BLaER1 treated with 17β-estradiol and CSF1 and Interleukin-3, amounts not matched to agents 10 nM and 100 nM (cell line): ENCODE results near the gene REV1.

ENCODE experiments used
- H3K27ac ChIP-seq, 11 experiments: shearing (Covaris generic); formaldehyde crosslinking; 2 replicates each; pipeline ENCODE4 v1.8.1; 2022
- H3K27me3 ChIP-seq, 11 experiments: shearing (Covaris generic); formaldehyde crosslinking; 2 replicates each; pipeline ENCODE4 v1.8.1; 2022
- H3K36me3 ChIP-seq, 11 experiments: shearing (Covaris generic); formaldehyde crosslinking; 2 replicates each; pipeline ENCODE4 v1.8.1; 2022
- H3K4me1 ChIP-seq, 10 experiments: shearing (Covaris generic); formaldehyde crosslinking; 2 replicates each; pipeline ENCODE4 v1.8.1; 2022
- H3K4me2 ChIP-seq, 11 experiments: shearing (Covaris generic); formaldehyde crosslinking; 2 replicates each; pipeline ENCODE4 v1.8.1; 2022
- H3K4me3 ChIP-seq, 10 experiments: shearing (Covaris generic); formaldehyde crosslinking; 2 replicates each; pipeline ENCODE4 v1.8.1; 2022
- H3K9ac ChIP-seq, 11 experiments: shearing (Covaris generic); formaldehyde crosslinking; 2 replicates each; pipeline ENCODE4 v1.8.1; 2022
- H3K9me3 ChIP-seq, 11 experiments: shearing (Covaris generic); formaldehyde crosslinking; replicated peaks in 1 of 11; 2 replicates each; pipeline ENCODE4 v1.8.1; 2022
- H4K20me1 ChIP-seq, 11 experiments: shearing (Covaris generic); formaldehyde crosslinking; 2 replicates each; pipeline ENCODE4 v1.8.1; 2022
- Cebpa-rat ChIP-seq, 11 experiments: shearing (Covaris generic); IDR thresholded peaks; 2 replicates each; pipeline ENCODE4 v1.8.1; 2022

Gene REV1

DNA sequence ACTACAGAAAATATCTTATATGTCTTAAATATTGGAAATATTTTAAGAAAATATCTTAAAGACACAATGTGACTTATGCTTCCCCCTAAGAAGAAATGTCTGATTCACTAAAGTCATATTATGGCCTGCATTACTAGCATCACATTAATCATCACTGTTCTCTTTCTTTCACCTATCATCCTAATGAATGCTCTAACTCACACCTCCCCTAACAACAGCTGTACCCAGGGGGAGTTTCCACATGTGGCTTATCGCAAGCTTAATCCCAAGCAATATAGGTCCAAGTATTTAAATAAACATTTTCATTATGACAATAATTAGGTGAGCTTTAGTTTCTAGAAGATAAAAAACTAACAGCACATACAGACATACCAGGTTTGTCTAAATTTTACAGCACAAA lies 39.6 kb downstream of the REV1 start:
- peaks cover 86 to 99% (median 94%) of the 10 kb centered on the region in 11 experiments for H3K36me3 ChIP-seq
- no peak for TF ChIP-seq Cebpa-rat (IDR thresholded peaks at IDR 0.05)

DNA sequence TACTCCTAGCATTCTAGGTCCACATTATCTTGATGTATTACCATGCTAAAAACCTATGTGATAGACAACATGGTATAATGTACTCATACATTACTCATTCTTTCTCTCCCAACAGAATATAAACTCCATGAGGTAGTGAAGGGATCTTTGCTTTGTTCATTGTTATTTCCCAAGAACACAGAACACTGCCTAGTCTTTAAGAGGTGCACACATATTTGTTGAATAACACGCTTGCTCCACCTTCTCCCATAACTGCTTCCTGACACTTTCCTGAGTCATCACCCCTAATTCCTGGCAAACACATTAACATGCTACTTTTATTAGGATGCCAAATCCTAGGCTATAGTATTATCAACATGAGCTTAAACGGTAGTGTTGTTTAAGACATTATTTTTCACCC lies 41.3 kb downstream of the REV1 start:
- Histone ChIP-seq H3K4me3 (no peak overlapping the region), H3K9ac (no peak overlapping the region), H3K27ac (no peak overlapping the region), H4K20me1 (peaks cover 7 to 55% (median 35%) of the 10 kb centered on the region in 11 experiments; a peak in 20 of 22 replicates), H3K9me3 (no peaks in the 10 kb centered on the region), H3K4me1 (no peaks in the 10 kb centered on the region), H3K27me3 (no peaks in the 10 kb centered on the region), H3K36me3 (peaks cover 74 to 98% (median 82%) of the 10 kb centered on the region in 11 experiments), H3K4me2 (no peak overlapping the region)
- no peak for TF ChIP-seq Cebpa-rat (IDR thresholded peaks at IDR 0.05)

More for the DNA sequence above, 39.6 kb downstream of the REV1 start:
- Histone ChIP-seq H3K4me3 (no peak overlapping the region), H3K9me3 (no peaks in the 10 kb centered on the region), H3K4me1 (no peaks in the 10 kb centered on the region), H3K4me2 (no peak overlapping the region), H4K20me1 (peaks cover 11 to 56% (median 41%) of the 10 kb centered on the region in 11 experiments; a peak in 20 of 22 replicates), H3K27me3 (no peaks in the 10 kb centered on the region), H3K9ac (no peak overlapping the region), H3K27ac (no peak overlapping the region)

DNA sequence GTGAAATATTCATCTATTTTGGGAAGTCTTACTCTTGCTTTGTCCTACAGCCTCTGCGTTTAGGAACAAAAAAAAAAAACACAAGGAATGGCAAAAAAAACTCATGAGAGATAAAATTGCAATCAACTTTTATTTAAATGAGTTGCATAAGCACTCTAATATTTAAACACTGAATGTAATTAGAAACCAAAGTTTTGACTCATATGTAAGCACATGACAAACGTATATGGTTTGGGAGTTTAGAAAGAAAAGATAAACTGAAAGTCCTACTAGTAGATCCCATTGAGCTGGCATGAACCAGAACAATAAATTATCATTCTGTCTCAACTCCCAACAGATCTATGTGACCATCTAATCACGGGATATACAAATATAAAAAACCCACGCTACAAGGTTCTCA lies 44.8 kb downstream of the REV1 start:
- H3K27ac ChIP-seq = no peak overlapping the region
- peaks cover 4 to 36% (median 17%) of the 10 kb centered on the region in 11 experiments; a peak in 16 of 22 replicates for H4K20me1 ChIP-seq
- H3K4me1 ChIP-seq = no peaks in the 10 kb centered on the region
- peaks cover 65 to 94% (median 76%) of the 10 kb centered on the region in 11 experiments for H3K36me3 ChIP-seq
- H3K9me3 ChIP-seq = no peaks in the 10 kb centered on the region
- no peak overlapping the region for H3K9ac ChIP-seq
- H3K27me3 ChIP-seq = no peaks in the 10 kb centered on the region
- no peak overlapping the region for H3K4me3 ChIP-seq
- H3K4me2 ChIP-seq = no peak overlapping the region
- TF ChIP-seq Cebpa-rat (IDR thresholded peaks at IDR 0.05) = no peak

DNA sequence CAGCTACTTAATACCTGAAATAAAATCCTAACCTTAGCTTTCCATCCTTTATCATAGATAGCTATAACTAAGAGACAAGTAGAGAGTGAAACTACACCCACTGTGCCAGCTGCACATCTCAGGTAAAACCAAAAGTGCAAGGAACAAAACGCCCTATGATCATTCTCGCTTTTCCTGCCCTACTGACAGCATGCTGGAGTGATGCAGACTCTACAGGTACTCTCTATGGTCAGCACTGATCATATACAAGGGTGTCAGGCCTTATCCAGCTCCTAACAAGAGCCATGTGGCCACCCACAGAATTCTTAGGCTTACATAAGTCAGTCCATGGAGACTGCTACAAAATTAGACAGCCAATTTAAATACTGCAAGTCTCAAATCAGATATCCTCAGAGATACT lies 45.6 kb downstream of the REV1 start:
- peaks cover 63 to 95% (median 79%) of the 10 kb centered on the region in 11 experiments for H3K36me3 ChIP-seq
- H3K4me3 ChIP-seq = no peak overlapping the region
- no peak for TF ChIP-seq Cebpa-rat (IDR thresholded peaks at IDR 0.05)
- H3K9ac ChIP-seq = no peak overlapping the region
- no peaks in the 10 kb centered on the region for H3K4me1 ChIP-seq
- no peaks in the 10 kb centered on the region for H3K9me3 ChIP-seq
- no peak overlapping the region for H3K27ac ChIP-seq
- no peaks in the 10 kb centered on the region for H3K27me3 ChIP-seq
- H3K4me2 ChIP-seq = no peak overlapping the region
- H4K20me1 ChIP-seq = peaks cover 4 to 38% (median 19%) of the 10 kb centered on the region in 11 experiments; a peak in 16 of 22 replicates

DNA sequence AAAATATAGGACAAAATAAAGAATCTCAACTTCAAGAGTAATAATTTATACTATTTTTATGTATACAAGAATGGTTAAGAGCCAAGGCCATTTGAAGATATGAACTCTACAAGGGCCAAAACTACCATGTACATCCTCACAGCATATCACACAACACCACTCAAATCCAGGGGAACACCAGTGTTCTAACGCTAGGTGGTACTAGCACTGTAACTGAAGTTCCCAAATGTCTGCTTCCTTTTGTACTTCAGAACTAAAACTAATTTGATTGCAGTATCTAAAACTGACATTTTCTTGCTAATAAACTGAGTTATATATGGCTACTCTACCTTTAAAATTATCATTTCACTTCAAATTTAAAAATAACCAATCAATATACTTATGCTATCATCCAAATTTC lies 47.0 kb downstream of the REV1 start:
- H3K9me3 ChIP-seq = no peaks in the 10 kb centered on the region
- no peak overlapping the region for H3K4me3 ChIP-seq
- no peaks in the 10 kb centered on the region for H3K27me3 ChIP-seq
- no peak for TF ChIP-seq Cebpa-rat (IDR thresholded peaks at IDR 0.05)
- H4K20me1 ChIP-seq = peaks cover 4 to 43% (median 17%) of the 10 kb centered on the region in 11 experiments; a peak in 15 of 22 replicates
- H3K4me2 ChIP-seq = no peak overlapping the region
- peaks cover 62 to 95% (median 80%) of the 10 kb centered on the region in 11 experiments for H3K36me3 ChIP-seq
- H3K4me1 ChIP-seq = no peaks in the 10 kb centered on the region
- H3K9ac ChIP-seq = no peak overlapping the region
- H3K27ac ChIP-seq = no peak overlapping the region

DNA sequence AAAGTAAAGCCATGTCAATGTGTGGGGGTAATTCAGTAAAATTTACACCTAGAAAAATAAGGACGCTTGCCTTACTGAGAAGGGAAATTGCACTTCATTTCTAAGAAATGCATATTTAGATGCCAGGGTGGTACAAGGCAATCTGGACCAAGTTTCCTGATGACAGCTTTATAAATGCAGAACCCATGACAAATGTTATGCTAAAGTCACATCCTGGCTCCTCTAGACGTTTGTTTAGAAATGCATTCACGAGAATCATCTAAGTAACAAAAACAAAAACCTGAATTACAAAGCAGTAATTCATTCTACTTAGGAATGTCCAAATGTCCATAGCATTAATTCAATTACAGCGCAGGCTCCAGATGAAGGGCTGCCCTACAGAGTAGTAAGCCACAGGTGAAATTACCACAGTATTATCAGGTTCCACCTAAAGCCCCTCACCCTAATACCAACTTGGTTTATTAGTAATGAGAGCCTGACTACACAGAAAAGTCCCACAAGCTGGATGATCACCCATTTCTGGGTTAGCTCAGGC lies 49.8 kb downstream of the REV1 start:
- H3K9ac ChIP-seq = no peak overlapping the region
- peaks cover 55 to 94% (median 71%) of the 10 kb centered on the region in 11 experiments for H3K36me3 ChIP-seq
- no peak overlapping the region for H3K27ac ChIP-seq
- no peaks in the 10 kb centered on the region for H3K27me3 ChIP-seq
- TF ChIP-seq Cebpa-rat (IDR thresholded peaks at IDR 0.05) = no peak
- H4K20me1 ChIP-seq = peaks cover 0 to 49% (median 16%) of the 10 kb centered on the region in 11 experiments; a peak in 18 of 22 replicates
- no peak overlapping the region for H3K4me2 ChIP-seq
- H3K9me3 ChIP-seq = no peaks in the 10 kb centered on the region
- no peaks in the 10 kb centered on the region for H3K4me1 ChIP-seq
- no peak overlapping the region for H3K4me3 ChIP-seq

DNA sequence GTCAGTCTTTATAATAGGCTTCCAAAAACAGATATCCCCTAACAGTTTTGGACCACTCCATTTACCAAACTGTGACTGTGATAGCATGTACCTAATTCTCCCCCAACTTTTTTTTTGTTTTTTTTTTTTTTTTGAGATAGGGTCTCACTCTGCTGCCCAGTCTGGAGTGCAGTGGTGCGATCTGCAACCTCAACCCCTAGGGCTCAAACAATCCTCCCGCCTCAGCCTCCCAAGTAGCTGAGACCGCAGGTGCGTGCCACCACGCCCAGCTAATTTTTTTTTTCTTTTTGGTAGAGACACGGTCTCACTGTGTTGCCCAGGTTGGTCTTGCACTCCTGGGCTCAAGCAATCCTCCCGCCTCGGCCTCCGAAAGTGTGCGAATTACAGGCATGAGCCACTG lies 52.9 kb downstream of the REV1 start:
- H3K36me3 ChIP-seq = peaks cover 51 to 100% (median 73%) of the 10 kb centered on the region in 11 experiments
- no peak overlapping the region for H3K4me3 ChIP-seq
- no peaks in the 10 kb centered on the region for H3K27me3 ChIP-seq
- no peak overlapping the region for H3K27ac ChIP-seq
- H3K4me2 ChIP-seq = no peak overlapping the region
- H4K20me1 ChIP-seq = peaks cover under 1 to 39% (median 22%) of the 10 kb centered on the region in 11 experiments; a peak in 18 of 22 replicates
- no peaks in the 10 kb centered on the region for H3K9me3 ChIP-seq
- TF ChIP-seq Cebpa-rat (IDR thresholded peaks at IDR 0.05) = no peak
- H3K9ac ChIP-seq = no peak overlapping the region
- peaks cover 0 to 10% (median 4%) of the 10 kb centered on the region in 10 experiments; a peak in 14 of 20 replicates for H3K4me1 ChIP-seq

DNA sequence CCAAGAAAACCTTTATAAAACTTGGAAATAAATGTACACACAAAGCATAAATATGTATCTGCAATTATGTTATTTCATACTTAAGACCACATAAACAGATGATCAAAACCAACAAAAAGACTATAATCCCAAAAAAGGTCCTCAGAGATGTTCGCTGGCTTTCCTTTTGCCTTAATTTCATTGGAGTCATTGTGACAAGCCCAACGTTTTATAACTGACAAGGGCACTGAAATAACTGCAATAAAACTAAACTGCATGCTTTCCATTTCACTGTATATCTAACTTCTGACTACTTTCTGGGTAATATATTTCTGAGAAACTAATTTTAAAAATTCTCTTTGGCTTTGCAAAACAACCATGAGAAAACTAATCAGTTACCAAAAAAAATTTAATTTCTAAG lies 56.5 kb downstream of the REV1 start:
- Histone ChIP-seq H3K36me3 (peaks cover 44 to 99% (median 66%) of the 10 kb centered on the region in 11 experiments), H3K4me3 (no peak overlapping the region)

DNA sequence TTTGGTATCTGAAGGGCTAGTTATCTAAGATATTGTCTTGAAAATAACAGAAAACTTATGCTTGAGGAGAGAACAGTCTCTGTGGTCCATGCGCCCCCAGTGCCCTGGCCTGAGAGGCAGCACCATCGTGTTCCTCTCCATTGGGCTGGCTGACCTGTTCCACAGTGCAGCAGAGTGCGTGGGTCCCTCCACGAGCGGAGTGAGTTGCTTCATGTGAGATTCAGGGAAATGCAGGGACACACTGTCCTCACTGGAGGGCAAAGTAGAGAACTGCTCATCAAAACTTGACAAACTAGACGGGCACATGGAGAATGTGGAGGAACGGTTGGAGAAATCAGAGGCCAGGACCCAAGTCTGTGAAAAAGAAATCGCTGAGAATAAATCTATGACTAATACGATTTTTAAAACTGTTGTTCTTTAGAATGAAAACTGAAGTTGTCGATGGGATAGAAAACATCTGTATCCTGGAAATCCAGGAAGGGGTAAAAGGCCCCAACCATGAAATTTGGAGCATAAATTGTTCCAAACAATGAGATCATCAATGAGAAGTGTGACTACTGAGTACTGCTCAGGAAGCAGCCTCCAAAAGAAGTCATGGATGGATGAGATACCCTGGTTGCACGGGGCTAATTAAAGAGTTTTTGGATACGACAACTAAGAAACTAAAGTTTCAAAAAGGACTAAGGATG lies 58.1 kb downstream of the REV1 start:
- H3K36me3 ChIP-seq = peaks cover 48 to 99% (median 69%) of the 10 kb centered on the region in 11 experiments
- peak overlapping the region in 4 of 11 experiments; percentile 29 to 62 (median 51); a peak in 7 of 22 replicates for H3K27ac ChIP-seq
- no peaks in the 10 kb centered on the region for H3K27me3 ChIP-seq
- no peaks in the 10 kb centered on the region for H3K9me3 ChIP-seq
- H3K4me1 ChIP-seq = peaks cover 8 to 32% (median 24%) of the 10 kb centered on the region in 10 experiments; a peak in 18 of 20 replicates
- H3K4me2 ChIP-seq = peak overlapping the region in 10 of 11 experiments; percentile 10 to 68 (median 61); a peak in 17 of 22 replicates
- peaks cover 5 to 63% (median 29%) of the 10 kb centered on the region in 11 experiments; a peak in 20 of 22 replicates for H4K20me1 ChIP-seq
- TF ChIP-seq Cebpa-rat (IDR thresholded peaks at IDR 0.05) = no peak
- no peak overlapping the region for H3K4me3 ChIP-seq
- peak overlapping the region in 4 of 11 experiments; percentile 1 to 16 (median 13); a peak in 2 of 22 replicates for H3K9ac ChIP-seq

More for the DNA sequence above, 56.5 kb downstream of the REV1 start:
- no peak for TF ChIP-seq Cebpa-rat (IDR thresholded peaks at IDR 0.05)
- Histone ChIP-seq H3K9ac (no peak overlapping the region), H4K20me1 (peaks cover 11 to 64% (median 33%) of the 10 kb centered on the region in 11 experiments; a peak in 20 of 22 replicates), H3K27ac (no peak overlapping the region), H3K4me1 (peaks cover 8 to 32% (median 24%) of the 10 kb centered on the region in 10 experiments; a peak in 18 of 20 replicates), H3K27me3 (no peaks in the 10 kb centered on the region), H3K9me3 (no peaks in the 10 kb centered on the region), H3K4me2 (no peak overlapping the region)
